Caki2 (cell line): ENCODE data around the gene CHCHD5. TPM values are rescaled to one million over a fixed set of nuclear protein-coding genes. Genes with fewer than 3 reads are reported as not detected.
"Not testable (repeated sequence)": the region's sequence is repeated elsewhere in the genome, so short reads cannot be mapped to it uniquely, and the experiment has no call there.

Source experiments
- DNase-seq: peaks from one replicate; pipeline ENCODE4 v3.0.0-alpha.2; 2015; ENCODE audit warnings: low read depth
- in situ Hi-C: cut with HindIII; loops from 2 replicates; pipeline ENCODE4 v1.10.0; 2016; ENCODE audit warnings: low sequenced_read_pairs, low pct_unique_long_range_greater_than_20kb, mixed read lengths
- total RNA-seq: library from RNA; depleted of rRNA; stranded (reverse); fragments of >200 nt; shearing (Covaris generic); gene quantifications from 2 replicates; pipeline ENCODE4 v1.2.3, GENCODE V29; 2014; ENCODE audit warnings: low replicate concordance

Gene CHCHD5
- total RNA-seq, 1 experiment from 2014 or later, result 36.0 TPM

- in situ Hi-C loops, result no loop called here
These were observed 29.9 kb downstream of the CHCHD5 start for GRCh38 chr2:112614201-112614840.

GRCh38 chr2:112615051-112615450, 30.6 kb downstream of the CHCHD5 start:
- DNase-seq, result no peak
- in situ Hi-C loops, result no loop called here

More at GRCh38 chr2:112614201-112614840, 29.9 kb downstream of the CHCHD5 start:
- DNase-seq, result no peak

- DNase-seq, in situ Hi-C loops: not testable (repeated sequence)
These were observed 31.4 kb downstream of the CHCHD5 start for GRCh38 chr2:112615798-112616197.

- in situ Hi-C loops, result no loop called here
- DNase-seq, result no peak
These were observed 34.0 kb downstream of the CHCHD5 start for GRCh38 chr2:112618383-112618782.

GRCh38 chr2:112621790-112622527, 37.5 kb downstream of the CHCHD5 start:
- in situ Hi-C loops, result no loop called here
- DNase-seq, result no peak

GRCh38 chr2:112622528-112622849, 38.1 kb downstream of the CHCHD5 start:
- in situ Hi-C loops, result no loop called here
- no peak for DNase-seq

- peak; percentile 66 for DNase-seq
- in situ Hi-C loops, result no loop called here
These were observed 39.7 kb downstream of the CHCHD5 start for GRCh38 chr2:112623913-112624777.

GRCh38 chr2:112625474-112626114, 41.2 kb downstream of the CHCHD5 start:
- no peak for DNase-seq
- in situ Hi-C loops, result no loop called here

GRCh38 chr2:112626604-112627059, 42.2 kb downstream of the CHCHD5 start:
- peak; percentile 82 for DNase-seq
- in situ Hi-C loops, result no loop called here

- in situ Hi-C loops, result no loop called here
- peak; percentile 79 for DNase-seq
These were observed 42.9 kb downstream of the CHCHD5 start for GRCh38 chr2:112627060-112628040.

- DNase-seq, result no peak
- in situ Hi-C loops, result no loop called here
These were observed 44.8 kb downstream of the CHCHD5 start for GRCh38 chr2:112629224-112629623.

- no peak for DNase-seq
- in situ Hi-C loops, result no loop called here
These were observed 45.4 kb downstream of the CHCHD5 start for GRCh38 chr2:112629823-112630222.

GRCh38 chr2:112630268-112630667, 45.9 kb downstream of the CHCHD5 start:
- in situ Hi-C loops, result no loop called here
- no peak for DNase-seq

GRCh38 chr2:112633708-112634107, 49.3 kb downstream of the CHCHD5 start:
- DNase-seq, result no peak
- in situ Hi-C loops, result no loop called here

GRCh38 chr2:112634153-112634873, 49.9 kb downstream of the CHCHD5 start:
- in situ Hi-C loops, result no loop called here
- DNase-seq, result peak; percentile 45

GRCh38 chr2:112634874-112635157, 50.4 kb downstream of the CHCHD5 start:
- in situ Hi-C loops, result no loop called here
- DNase-seq, result no peak
